CD4-positive, alpha-beta memory T cell (primary cell): ENCODE measurements around the gene HJV. TPM values are rescaled to one million over a fixed set of nuclear protein-coding genes. Genes with fewer than 3 reads are reported as not detected.
A peak's percentile ranks its signal among the peaks of the same experiment; 100 is the strongest.

ENCODE experiments used
- CTCF ChIA-PET: fragments of 350-600 bp; sonication (Branson Sonifier 250); formaldehyde crosslinking; loops from one replicate; lab custom pipeline; 2021; ENCODE audit warnings: inconsistent platforms; ENCODE audit not compliant: partially characterized antibody; lab: Charles Lee
- POLR2A ChIA-PET: fragments of 350-600 bp; sonication (Branson Sonifier 250); formaldehyde crosslinking; loops from one replicate; lab custom pipeline; 2021; ENCODE audit not compliant: partially characterized antibody; lab: Charles Lee
- DNase-seq, 5 donors: peaks; one replicate each; pipeline versions ENCODE4 v3.0.0 to v3.0.0-alpha.2; 2020 to 2022; ENCODE audit warnings: mixed read lengths in 1 of 5
- H3K27ac ChIP-seq: one replicate; pipeline ENCODE4 v1.7.0; 2013; ENCODE audit warnings: low read depth, low read length
- H3K27me3 ChIP-seq: 2 replicates; pipeline ENCODE4 v1.7.0; 2013; ENCODE audit warnings: mild to moderate bottlenecking, low read length, moderate library complexity; ENCODE audit not compliant: insufficient read depth
- H3K36me3 ChIP-seq: 2 replicates; pipeline ENCODE4 v1.7.0; 2013; ENCODE audit warnings: mild to moderate bottlenecking, low read length, moderate library complexity; ENCODE audit not compliant: insufficient read depth
- H3K4me1 ChIP-seq: 2 replicates; pipeline ENCODE4 v1.7.0; 2013; ENCODE audit warnings: mild to moderate bottlenecking, low read length, moderate library complexity; ENCODE audit not compliant: insufficient read depth
- H3K4me3 ChIP-seq, 2 donors: one replicate each; pipeline ENCODE4 v1.7.0; 2013; ENCODE audit warnings: low read length in 2 of 2, mild to moderate bottlenecking in 1 of 2
- H3K9me3 ChIP-seq, 2 donors: one replicate each; pipeline ENCODE4 v1.7.0; 2013; ENCODE audit warnings: low read length in 2 of 2, control low read depth in 1 of 2; ENCODE audit not compliant: control insufficient read depth in 1 of 2
- H3K27ac Mint-ChIP-seq, 7 donors: one replicate each; pipeline ENCODE4 v1.8.0; 2020 to 2021; ENCODE audit warnings: mixed read lengths in 7 of 7, mild to moderate bottlenecking in 6 of 7, inconsistent platforms in 3 of 7, moderate library complexity in 3 of 7
- H3K27me3 Mint-ChIP-seq, 2 donors: one replicate each; pipeline ENCODE4 v1.8.0; 2020 to 2021; ENCODE audit warnings: mixed read lengths in 2 of 2
- H3K36me3 Mint-ChIP-seq, 2 donors: one replicate each; pipeline ENCODE4 v1.8.0; 2020 to 2021; ENCODE audit warnings: mixed read lengths in 2 of 2, inconsistent platforms in 1 of 2, mild to moderate bottlenecking in 1 of 2
- H3K4me1 Mint-ChIP-seq, 4 donors: one replicate each; pipeline ENCODE4 v1.8.0; 2020 to 2021; ENCODE audit warnings: mixed read lengths in 4 of 4, mild to moderate bottlenecking in 1 of 4
- H3K4me3 Mint-ChIP-seq, 8 donors: one replicate each; pipeline ENCODE4 v1.8.0; 2020 to 2021; ENCODE audit warnings: mixed read lengths in 8 of 8, mild to moderate bottlenecking in 7 of 8, moderate library complexity in 6 of 8, inconsistent platforms in 3 of 8
- H3K9me3 Mint-ChIP-seq, 8 donors: one replicate each; pipeline ENCODE4 v1.8.0; 2020 to 2021; ENCODE audit warnings: mixed read lengths in 8 of 8, mild to moderate bottlenecking in 5 of 8, inconsistent platforms in 3 of 8, moderate library complexity in 1 of 8
- intact Hi-C: fragments of 100-400 bp; cut with micrococcal nuclease; formaldehyde crosslinking; loops from one replicate; pipeline ENCODE4 v1.15.1; 2023
- polyA plus RNA-seq, 2 donors: library from polyadenylated mRNA; unstranded; fragments of 300-500 nt; fragmentation: Illumina TruSeq; gene quantifications; one replicate each; pipeline ENCODE4 v1.2.3, GENCODE V29; 2021
- total RNA-seq, 2 experiments: library from RNA; stranded (reverse); gene quantifications; one replicate each; pipeline ENCODE4 v1.2.3, GENCODE V29; 2021

Gene HJV
- total and polyA plus RNA-seq, 4 experiments from 2014 or later: not detected

- H3K9me3 Mint-ChIP-seq: peaks cover 0 to 19% (median 3%) of the 10 kb centered on the region in 8 donors
- no peaks in the 10 kb centered on the region for H3K27me3 Mint-ChIP-seq
These were observed 27.0 kb downstream of the HJV start for GRCh38 chr1:145994391-145995120.

GRCh38 chr1:145993618-145994390 lies 27.7 kb downstream of the HJV start:
- H3K27me3 ChIP-seq: no peaks in the 10 kb centered on the region
- POLR2A ChIA-PET: interaction anchor here (1.2 to 29.8 kb wide), 9 partner anchors 6 to 148 kb away, joined by 3 to 1967 read pairs (median 44); partner anchors contain the start of genes ANKRD34A, LIX1L, NUDT17 and PEX11B
- peak overlapping the region; percentile 75 for H3K27ac ChIP-seq
- no peak for DNase-seq
- Mint-ChIP-seq H3K36me3 (peaks cover 48 to 62% of the 10 kb centered on the region in 2 donors), H3K27me3 (no peaks in the 10 kb centered on the region), H3K4me1 (peaks cover 35 to 81% (median 45%) of the 10 kb centered on the region in 4 donors), H3K9me3 (peaks cover 0 to 19% (median 3%) of the 10 kb centered on the region in 8 donors), H3K27ac (peak overlapping the region; percentile 94 to 99 (median 97)), H3K4me3 (peak overlapping the region; percentile 96 to 99 (median 98))
- H3K4me3 ChIP-seq: peak overlapping the region; percentile 97 to 99
- intact Hi-C loops: no loop called here
- peaks cover 43% of the 10 kb centered on the region for H3K4me1 ChIP-seq
- peaks cover 37% of the 10 kb centered on the region for H3K36me3 ChIP-seq
- CTCF ChIA-PET: interaction anchor here (1.0 to 16.1 kb wide), 4 partner anchors 9 to 42 kb away, joined by 3 to 224 read pairs (median 88); no protein-coding TSS in a partner anchor
- H3K9me3 ChIP-seq: no peaks in the 10 kb centered on the region

More at GRCh38 chr1:145994391-145995120, 27.0 kb downstream of the HJV start:
- intact Hi-C loops: loop anchor here (5.0 kb wide), 1 partner anchor 32 kb away; the partner anchor contains the start of genes ANKRD34A and POLR3GL
- Histone ChIP-seq H3K27me3 (no peaks in the 10 kb centered on the region), H3K36me3 (peaks cover 37% of the 10 kb centered on the region), H3K27ac (peak overlapping the region; percentile 75), H3K4me1 (peaks cover 48% of the 10 kb centered on the region), H3K9me3 (no peaks in the 10 kb centered on the region), H3K4me3 (peak overlapping the region; percentile 97 to 99)
- Mint-ChIP-seq H3K4me3 (peak overlapping the region; percentile 96 to 99 (median 98)), H3K4me1 (peaks cover 39 to 85% (median 49%) of the 10 kb centered on the region in 4 donors), H3K36me3 (peaks cover 48 to 62% of the 10 kb centered on the region in 2 donors), H3K27ac (peak overlapping the region; percentile 94 to 99 (median 97))
- ChIA-PET POLR2A (interaction anchor here (1.2 to 29.8 kb wide), 9 partner anchors 5 to 149 kb away, joined by 3 to 1967 read pairs (median 44); partner anchors contain the start of genes ANKRD34A, LIX1L, NUDT17 and PEX11B), CTCF (interaction anchor here (1.0 to 16.1 kb wide), 4 partner anchors 10 to 41 kb away, joined by 3 to 224 read pairs (median 88); no protein-coding TSS in a partner anchor)
- DNase-seq: peak in 1 of 5 donors; percentile 66

- H3K4me3 Mint-ChIP-seq: peak overlapping the region; percentile 96 to 99 (median 98)
- Histone ChIP-seq H3K9me3 (no peaks in the 10 kb centered on the region), H3K4me1 (peaks cover 43% of the 10 kb centered on the region), H3K4me3 (peak overlapping the region; percentile 97 to 99), H3K36me3 (peaks cover 37% of the 10 kb centered on the region), H3K27ac (peak overlapping the region; percentile 75), H3K27me3 (no peaks in the 10 kb centered on the region)
- CTCF ChIA-PET: interaction anchor here (1.0 to 16.1 kb wide), 5 partner anchors 9 to 43 kb away, joined by 3 to 224 read pairs (median 8); no protein-coding TSS in a partner anchor
- no peak for DNase-seq
- peak overlapping the region; percentile 61 to 99 (median 97) for H3K27ac Mint-ChIP-seq
- H3K36me3 Mint-ChIP-seq: peaks cover 48 to 62% of the 10 kb centered on the region in 2 donors
- POLR2A ChIA-PET: interaction anchor here (1.0 to 29.8 kb wide), 11 partner anchors 6 to 148 kb away, joined by 3 to 1967 read pairs (median 25); partner anchors contain the start of genes ANKRD34A, LIX1L, NUDT17 and PEX11B
- H3K27me3 Mint-ChIP-seq: no peaks in the 10 kb centered on the region
- peaks cover 0 to 19% (median 3%) of the 10 kb centered on the region in 8 donors for H3K9me3 Mint-ChIP-seq
- intact Hi-C loops: no loop called here
- H3K4me1 Mint-ChIP-seq: peaks cover 31 to 81% (median 45%) of the 10 kb centered on the region in 4 donors
These were observed 28.4 kb downstream of the HJV start for GRCh38 chr1:145992958-145993617.

GRCh38 chr1:145992502-145992936 lies 29.0 kb downstream of the HJV start:
- Mint-ChIP-seq H3K27me3 (no peaks in the 10 kb centered on the region), H3K4me3 (peak overlapping the region; percentile 96 to 99 (median 98)), H3K4me1 (peaks cover 34 to 81% (median 46%) of the 10 kb centered on the region in 4 donors), H3K9me3 (peaks cover 0 to 19% (median 3%) of the 10 kb centered on the region in 8 donors), H3K36me3 (peaks cover 48 to 59% of the 10 kb centered on the region in 2 donors), H3K27ac (peak overlapping the region in 6 of 7 donors; percentile 55 to 96 (median 85))
- Histone ChIP-seq H3K4me1 (peaks cover 43% of the 10 kb centered on the region), H3K4me3 (peak overlapping the region; percentile 44 to 97), H3K36me3 (peaks cover 37% of the 10 kb centered on the region), H3K9me3 (no peaks in the 10 kb centered on the region), H3K27ac (no peak overlapping the region), H3K27me3 (no peaks in the 10 kb centered on the region)
- DNase-seq: no peak
- ChIA-PET CTCF (interaction anchor here (1.2 to 16.1 kb wide), 3 partner anchors 9 to 15 kb away, joined by 3 to 224 read pairs (median 168); no protein-coding TSS in a partner anchor), POLR2A (interaction anchor here (1.0 to 29.8 kb wide), 9 partner anchors 5 to 138 kb away, joined by 3 to 1967 read pairs (median 25); partner anchors contain the start of genes ANKRD34A, LIX1L, PEX11B and PIAS3)
- intact Hi-C loops: no loop called here

GRCh38 chr1:145991735-145992412 lies 29.7 kb downstream of the HJV start:
- H3K4me3 ChIP-seq: no peak overlapping the region
- peak overlapping the region; percentile 66 to 99 (median 98) for H3K4me3 Mint-ChIP-seq
- peaks cover 48 to 54% of the 10 kb centered on the region in 2 donors for H3K36me3 Mint-ChIP-seq
- no peaks in the 10 kb centered on the region for H3K9me3 ChIP-seq
- no peaks in the 10 kb centered on the region for H3K27me3 Mint-ChIP-seq
- peaks cover 35 to 76% (median 48%) of the 10 kb centered on the region in 4 donors for H3K4me1 Mint-ChIP-seq
- H3K36me3 ChIP-seq: peaks cover 37% of the 10 kb centered on the region
- H3K4me1 ChIP-seq: peaks cover 47% of the 10 kb centered on the region
- intact Hi-C loops: no loop called here
- H3K27ac Mint-ChIP-seq: peak overlapping the region; percentile 47 to 96 (median 80)
- POLR2A ChIA-PET: interaction anchor here (0.7 to 29.8 kb wide), 9 partner anchors 5 to 147 kb away, joined by 3 to 1967 read pairs (median 25); partner anchors contain the start of genes ANKRD34A, LIX1L, NUDT17 and PEX11B
- no peak overlapping the region for H3K27ac ChIP-seq
- CTCF ChIA-PET: interaction anchor here (1.2 to 16.1 kb wide), 3 partner anchors 8 to 16 kb away, joined by 3 to 224 read pairs (median 168); no protein-coding TSS in a partner anchor
- DNase-seq: peak in 2 of 5 donors; percentile 29 to 49
- peaks cover 0 to 19% (median 3%) of the 10 kb centered on the region in 8 donors for H3K9me3 Mint-ChIP-seq
- H3K27me3 ChIP-seq: no peaks in the 10 kb centered on the region
